Eye (tissue), 1 donor: ENCODE results near the gene DIP2A.
"Not testable (repeated sequence)": the region's sequence is repeated elsewhere in the genome, so short reads cannot be mapped to it uniquely, and the experiment has no call there.

Source experiments
- DNase-seq: peaks from one replicate; pipeline ENCODE4 v3.0.0-alpha.2; 2015

Gene DIP2A

DNA sequence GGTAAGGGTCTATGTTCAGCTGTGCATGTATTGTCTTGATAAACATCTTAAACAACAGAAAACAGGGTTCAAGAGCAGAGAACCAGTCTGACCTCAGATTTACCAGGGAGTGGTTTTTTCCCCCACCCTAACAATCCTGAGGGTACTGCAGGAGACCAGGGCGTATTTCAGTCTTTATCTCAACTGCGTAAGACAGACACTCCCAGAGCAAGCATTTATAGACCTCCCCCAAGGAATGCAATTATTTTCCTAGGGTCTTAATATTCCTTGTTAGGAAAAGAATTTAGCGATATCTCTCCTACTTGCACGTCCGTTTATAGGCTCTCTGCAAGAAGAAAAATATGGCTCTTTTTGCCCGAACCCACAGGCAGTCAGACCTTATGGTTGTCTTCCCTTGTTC lies 9.8 kb upstream of the DIP2A start:
- DNase-seq: peak; percentile 21

DNA sequence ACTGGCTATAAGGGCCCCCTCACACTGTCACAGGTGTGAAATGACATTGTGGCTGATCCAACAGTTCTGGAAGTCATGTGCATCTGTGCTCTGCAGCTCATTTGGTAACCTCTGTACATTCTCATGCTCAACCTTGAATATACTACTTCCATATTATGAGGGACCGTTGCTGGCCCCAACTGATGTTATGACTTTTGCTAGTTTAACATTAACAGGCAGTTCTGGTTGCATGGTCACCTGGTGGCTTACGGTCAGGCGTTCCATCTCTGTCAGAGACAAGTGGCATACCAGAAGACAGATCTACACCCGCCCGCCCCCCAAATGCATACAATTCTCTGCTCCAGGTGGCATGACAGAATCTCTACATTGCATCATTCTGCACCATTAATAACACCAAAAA lies 6.0 kb upstream of the DIP2A start:
- DNase-seq: no peak

DNA sequence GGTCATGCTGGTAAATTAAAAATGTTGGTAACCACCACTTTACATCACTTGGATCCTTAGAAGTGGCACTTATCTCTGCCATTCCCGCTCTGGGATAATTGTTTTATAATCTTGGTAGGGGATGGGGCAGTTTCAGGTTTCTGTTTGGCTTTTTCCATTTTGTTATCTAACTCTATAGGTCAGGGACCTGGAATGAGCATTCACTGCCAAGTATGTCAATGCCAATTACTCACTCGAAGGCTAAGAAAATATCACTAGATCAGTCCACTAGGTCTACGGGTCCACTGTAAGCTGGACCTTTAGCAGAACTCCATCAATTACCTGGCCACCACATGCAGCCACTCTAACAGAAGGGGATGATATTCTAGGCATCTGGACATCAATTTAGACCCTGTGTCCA lies 4.5 kb upstream of the DIP2A start:
- no peak for DNase-seq

DNA sequence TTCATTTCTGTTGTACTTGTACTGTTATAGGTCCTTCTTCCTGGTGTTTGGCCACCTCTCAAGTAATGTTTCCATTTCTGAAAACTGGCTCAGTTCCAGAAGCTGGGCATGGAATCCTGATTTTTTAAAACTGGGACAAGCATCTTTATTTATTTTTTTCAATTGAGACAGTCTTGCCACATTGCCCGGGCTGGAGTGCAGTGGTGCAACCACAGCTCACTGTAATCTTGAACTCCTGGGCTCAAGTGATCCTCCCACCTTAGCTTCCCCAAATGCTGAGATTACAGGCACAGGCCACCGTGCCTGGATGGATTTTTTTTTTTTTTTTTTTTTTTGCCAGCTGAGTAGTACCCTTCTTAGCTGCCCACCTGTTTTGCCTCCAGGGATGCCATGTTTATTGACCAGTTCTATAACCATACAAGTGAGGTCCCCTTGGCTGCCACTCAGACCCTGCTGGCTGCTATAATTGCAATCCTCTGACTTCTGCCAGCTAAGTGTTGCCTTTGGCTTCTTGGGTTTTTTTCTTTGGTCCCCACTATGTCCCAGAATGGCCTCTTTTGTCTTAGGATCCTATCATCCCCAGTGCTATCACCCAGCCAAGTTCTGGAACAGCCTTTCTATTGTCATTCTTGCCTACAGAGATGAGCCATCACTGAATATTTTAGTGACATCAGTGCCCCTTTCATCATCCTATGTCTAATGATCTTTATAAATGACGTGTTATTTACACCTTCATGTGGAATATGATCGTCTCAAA lies 3.9 kb upstream of the DIP2A start:
- DNase-seq: no peak

DNA sequence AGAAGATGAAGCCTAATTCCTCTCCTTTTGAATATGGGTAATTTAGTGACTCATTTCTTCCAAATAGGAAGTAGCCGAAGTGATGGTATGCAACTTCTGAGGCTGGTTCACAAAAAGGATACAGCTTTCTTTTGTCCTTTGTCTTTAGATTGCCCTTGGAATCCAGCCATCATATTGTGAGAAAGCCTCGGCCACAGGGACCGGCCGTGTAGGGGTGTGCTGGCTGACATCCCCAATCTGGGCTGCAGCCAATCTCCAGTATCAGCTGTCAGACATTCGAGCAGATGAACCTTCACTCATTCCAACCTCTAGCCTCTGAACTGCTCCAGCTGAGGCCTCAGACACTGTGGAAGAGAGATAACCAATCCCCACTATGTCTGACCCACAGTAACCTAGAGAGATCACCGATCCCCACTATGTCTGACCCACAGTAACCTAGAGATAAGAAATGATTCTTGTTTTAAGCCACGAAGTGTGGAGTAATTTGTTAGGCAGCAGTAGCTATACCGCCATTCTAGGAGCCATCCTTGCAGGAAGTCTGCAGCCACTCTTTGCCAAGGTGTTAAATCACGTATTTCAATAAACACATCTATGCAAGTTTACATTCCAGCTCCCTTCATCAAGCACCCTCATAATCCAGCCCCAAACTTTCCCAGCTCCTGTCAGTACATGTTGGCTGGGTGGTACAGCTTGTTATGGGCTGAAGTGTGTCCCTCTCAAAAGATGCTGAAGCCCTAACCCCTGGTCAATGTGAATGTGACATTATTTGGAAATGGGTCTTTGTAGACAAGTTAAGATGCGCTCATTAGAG lies 2.9 kb upstream of the DIP2A start:
- no peak for DNase-seq

DNA sequence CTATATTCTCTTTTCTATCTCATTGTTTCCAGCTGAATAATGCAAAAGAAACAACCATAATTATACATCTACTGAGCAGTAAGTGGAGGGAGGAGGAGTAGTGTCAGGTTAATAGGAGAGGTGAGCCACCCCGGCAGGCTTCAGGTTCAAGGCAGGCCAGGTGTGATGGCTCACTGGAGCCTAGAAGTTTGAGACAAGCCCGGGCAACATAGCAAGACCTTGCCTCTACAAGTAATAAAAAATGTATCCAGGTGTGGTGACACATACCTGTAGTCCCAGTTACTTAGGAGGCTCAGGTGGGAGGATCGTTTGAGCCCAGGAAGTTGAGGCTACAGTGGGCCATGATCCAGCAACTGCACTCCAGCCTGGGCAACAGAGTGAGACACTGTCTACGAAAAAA lies 1.9 kb upstream of the DIP2A start:
- no peak for DNase-seq

DNA sequence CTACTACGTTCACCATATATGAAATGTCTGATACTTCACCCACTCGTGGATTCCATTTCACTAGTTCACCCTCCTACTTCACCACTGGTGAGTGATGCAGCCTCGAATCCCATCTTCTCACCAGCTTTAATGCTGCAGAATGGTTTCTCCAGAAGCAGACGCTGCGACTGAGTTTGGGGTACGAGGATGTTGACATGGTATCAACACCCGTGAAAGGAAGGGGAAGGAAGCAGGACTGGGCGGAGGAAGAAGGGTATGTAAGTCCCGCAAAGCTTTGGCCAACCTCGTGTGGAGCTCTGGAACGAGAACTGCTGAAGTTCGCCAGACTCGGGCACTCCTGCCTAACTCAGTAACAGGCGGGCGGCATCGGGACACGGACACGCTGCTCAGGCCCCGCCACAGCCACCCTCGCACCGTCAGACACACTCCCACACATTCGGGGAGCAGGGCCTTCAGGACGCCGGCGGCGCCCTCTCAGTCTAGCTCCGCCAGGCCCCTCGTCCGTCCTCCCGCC lies 833 bp upstream of the DIP2A start:
- no peak for DNase-seq

DNA sequence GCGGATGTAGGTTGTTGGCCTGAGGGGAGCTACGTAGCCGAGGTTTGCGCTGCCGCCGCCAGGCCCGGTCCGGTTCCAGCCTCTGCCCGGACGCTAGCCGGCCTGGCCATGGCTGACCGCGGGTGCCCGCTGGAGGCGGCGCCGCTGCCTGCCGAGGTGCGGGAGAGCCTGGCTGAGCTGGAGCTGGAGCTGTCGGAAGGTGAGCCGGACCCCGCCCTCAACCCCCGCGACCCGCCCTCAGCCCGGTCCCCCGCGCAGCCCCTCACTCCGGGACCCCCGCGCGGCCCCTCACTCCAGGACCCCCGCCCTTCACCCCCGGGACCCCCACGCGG lies 299 bp downstream of the DIP2A start:
- DNase-seq: no peak

DNA sequence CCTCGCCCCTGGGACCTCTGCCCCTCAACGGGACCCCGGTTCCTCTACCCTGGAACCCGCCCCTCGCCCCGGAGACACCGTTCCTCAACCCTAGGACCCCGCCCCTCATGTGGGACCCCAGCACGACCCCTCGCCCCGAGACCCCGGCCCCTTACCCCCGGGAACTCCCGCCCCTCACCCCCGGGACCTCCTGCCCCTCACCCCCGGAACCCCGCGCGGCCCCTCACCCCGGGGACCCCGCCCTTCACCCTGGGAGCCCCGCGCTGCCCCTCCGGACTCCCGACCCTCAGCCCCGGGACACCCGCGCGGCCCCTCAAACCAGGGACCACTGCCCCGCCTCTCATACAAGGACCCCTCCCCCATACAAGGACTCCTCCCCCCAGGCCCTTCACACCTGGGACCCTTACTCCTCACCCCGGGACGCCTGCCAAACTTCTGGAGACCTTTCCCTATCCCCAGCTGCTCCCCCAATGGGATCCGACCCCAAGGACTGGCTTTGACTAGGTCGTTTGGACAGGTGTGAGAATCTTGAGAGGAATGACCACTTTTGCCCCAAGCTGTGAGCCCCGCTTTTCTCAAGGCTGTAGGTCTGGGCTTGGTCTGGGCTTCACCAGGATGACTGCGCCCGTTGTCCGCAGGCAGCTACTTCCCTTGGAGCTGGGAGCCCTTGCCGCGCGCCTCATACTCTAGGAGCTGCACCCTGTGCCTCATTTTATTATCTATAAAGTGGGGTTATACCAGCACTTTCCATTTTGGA lies 843 bp downstream of the DIP2A start:
- DNase-seq: peak; percentile 33

DNA sequence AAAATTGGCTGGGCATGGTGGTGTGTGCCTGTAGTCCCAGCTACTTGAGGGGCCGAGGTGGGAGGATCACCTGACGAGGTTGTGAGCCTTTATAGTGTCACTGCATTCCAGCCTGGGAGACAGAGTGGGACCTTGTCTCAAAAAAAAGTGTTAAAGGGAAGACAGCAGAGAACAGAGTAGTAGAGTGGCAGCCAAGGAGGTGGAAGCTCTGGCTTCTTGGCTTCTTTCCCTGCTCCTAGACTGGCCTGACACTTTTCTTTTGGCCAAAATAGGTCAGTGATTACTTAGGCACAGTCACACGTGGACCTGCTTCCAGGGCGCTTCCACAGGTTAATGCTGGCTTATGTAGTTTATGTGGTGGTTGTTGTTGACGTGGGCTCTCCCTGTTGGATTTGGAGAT lies 3.2 kb downstream of the DIP2A start:
- no peak for DNase-seq

DNA sequence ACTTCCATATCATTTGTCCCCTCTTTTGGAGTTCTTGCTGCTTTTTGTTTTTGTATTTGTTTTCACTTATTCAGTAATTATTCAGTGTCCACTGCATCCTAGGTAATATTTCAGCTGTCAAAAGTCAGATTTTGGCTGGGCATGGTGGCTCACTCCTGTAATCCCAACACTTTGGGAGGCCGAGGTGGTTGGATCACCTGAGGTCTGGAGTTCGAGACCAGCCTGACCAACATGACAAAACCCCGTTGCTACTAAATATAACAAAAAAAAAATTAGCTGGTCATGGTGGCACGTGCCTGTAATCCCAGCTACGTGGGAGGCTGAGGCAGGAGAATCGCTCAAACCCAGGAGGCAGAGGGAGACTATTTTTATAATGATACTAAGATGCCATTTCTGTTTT lies 6.5 kb downstream of the DIP2A start:
- DNase-seq: not testable (repeated sequence)

DNA sequence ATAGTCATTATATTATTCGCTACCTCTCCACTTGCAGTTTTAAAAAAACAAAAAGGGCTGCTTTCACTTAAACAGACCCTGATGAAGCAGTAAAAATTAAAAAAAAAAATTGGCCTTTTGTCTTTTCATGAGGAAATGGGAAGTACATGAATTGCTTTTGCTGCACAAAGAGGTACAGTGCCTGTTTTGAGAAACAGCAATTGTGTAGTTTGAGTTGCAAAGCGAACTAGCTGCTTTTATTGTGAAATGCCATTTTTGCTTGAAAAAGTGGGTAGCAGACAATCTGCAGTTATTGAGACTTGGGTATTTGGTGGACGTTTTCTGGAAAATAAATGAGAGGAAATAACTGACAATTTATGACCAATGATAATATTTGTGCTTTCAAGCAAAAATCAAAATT lies 7.0 kb downstream of the DIP2A start:
- DNase-seq: no peak

DNA sequence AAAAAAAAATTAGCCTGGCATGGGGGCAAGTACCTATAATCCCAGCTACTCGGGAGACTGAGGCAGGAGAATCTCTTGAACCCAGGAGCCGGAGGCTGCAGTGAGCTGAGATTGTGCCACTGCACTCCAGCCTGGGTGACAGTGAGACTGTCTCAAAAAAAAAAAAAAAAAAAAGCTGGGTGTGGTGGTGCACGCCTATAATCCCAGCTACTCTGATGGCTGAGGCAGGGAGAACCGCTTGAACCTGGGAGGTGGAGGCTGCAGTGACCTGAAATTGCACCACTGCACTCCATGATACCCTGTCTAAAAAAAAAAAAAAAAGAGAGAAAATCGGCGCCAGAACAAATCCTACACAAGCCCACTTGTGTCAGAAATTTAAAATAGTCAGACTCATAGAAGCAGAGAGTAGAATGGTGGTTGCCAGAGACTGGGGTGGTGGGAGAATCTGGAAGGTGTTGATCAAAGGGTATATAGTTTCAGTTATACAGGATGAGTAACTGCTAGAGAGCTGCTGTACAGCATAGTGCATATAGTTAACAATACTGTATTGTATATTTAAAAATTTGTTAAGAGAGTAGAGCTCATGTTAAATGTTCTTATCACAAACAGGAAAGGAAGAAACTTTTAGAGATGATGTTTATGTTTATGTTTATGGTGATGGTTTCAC lies 9.6 kb downstream of the DIP2A start:
- DNase-seq: no peak

DNA sequence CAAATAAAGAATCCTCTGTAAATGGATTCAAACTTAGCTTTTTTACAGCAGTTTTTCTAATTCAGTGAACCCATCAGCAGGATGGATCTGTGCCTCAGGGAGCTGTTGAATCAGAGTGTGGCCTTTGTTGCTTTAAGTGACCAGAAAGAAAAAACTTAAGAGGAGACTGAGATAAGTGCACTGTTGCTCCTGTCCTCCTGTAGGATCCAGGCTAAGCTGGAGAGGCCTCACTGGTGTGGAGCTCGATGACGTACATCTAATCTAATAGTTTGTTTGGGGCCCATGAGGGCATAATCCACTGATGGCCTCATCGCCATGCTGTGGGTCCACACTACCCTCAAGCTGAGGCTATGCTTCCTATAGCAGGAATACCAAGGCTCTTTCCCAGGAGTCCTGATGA lies 10.6 kb downstream of the DIP2A start:
- no peak for DNase-seq

DNA sequence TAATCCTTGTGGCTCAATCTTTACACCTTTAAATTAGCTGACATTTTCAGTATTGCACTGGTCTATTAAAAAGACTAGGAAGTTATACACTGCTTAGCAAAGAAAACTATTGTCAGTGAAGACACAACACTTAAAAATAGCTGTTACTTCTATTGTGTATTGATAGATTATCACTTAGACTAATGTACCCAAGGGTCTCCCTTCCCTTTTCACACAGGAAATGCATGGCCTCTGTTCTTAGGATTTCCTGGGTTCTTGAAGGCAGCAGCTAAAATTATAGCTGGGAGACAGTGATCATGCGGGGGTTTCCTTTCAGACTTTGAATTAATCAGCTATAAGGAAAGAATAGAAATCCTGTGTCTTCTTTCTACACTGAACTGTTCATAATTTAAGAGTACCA lies 12.8 kb downstream of the DIP2A start:
- no peak for DNase-seq

DNA sequence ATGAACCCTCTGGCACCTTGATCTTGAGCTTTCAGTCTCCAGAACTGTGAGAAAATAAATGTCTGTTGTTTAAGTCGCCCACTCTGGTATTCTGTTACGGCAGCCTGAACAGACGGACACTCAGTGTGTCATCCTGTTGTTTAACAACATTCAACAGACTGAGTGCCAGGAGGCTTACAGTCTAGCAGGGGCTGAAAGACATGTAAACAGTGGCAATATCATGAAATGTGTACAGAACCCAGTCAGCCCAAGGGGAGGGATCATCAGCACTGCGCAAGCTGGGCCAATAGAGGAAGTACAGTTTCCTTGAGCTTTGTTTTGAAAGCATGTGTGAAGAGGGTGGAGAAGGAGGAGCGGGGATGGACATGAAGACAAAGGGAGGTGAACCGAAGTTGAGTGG lies 13.6 kb downstream of the DIP2A start:
- DNase-seq: no peak

DNA sequence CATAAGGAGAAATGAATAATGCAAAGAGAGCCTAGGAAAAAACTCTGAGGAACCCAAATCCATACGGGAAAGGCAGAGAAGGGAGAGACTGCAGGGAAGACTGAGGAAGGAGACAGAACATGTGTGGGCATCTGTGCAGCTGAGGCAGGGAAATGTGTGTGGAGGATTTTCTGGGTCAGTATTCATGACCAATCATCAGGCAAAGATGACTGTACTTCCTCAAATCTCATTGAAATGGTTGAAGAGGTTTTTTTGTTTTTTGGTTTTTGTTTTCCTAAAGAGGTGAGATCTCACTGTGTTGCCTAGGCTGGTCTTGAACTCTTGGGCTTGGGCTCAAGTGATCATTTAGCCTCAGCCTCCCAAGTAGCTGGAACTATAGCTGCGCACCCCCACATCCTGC lies 15.7 kb downstream of the DIP2A start:
- no peak for DNase-seq

DNA sequence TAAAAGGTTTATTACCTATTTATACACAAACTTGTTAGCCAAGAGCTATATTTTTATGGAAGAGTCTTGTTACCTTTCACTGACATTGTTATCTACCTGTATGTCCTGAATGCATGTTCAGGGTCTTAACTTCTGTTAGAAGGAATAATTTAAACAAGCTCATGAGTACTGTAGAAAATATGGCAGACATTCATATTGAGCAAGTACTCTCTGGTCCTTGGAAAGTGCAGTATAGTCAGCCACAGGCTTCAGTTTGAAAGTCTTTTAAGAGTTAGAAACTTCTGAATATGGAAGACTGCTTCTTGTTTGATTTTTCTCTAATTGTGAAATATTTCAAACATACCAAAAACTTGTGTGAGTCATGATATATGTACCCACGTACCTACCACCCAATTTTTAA lies 16.6 kb downstream of the DIP2A start:
- no peak for DNase-seq

DNA sequence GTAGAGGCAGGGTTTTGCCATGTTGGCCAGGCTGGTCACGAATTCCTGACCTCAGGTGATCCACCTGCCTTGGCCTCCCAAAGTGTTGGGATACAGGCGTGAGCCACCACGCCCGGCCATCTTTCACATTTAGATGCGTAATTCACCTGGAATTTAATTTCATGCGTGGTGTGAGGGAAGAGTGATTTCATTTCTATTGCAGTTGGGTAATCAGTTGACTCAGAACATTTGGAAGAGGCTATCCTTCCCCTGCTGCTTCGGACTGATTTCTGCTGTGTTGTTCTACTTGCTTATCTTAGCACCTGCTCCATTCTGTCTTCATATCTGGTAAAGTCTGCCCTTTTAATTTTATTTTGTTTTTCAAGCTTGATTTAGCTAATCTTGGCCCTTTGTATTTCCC lies 19.1 kb downstream of the DIP2A start:
- DNase-seq: no peak

DNA sequence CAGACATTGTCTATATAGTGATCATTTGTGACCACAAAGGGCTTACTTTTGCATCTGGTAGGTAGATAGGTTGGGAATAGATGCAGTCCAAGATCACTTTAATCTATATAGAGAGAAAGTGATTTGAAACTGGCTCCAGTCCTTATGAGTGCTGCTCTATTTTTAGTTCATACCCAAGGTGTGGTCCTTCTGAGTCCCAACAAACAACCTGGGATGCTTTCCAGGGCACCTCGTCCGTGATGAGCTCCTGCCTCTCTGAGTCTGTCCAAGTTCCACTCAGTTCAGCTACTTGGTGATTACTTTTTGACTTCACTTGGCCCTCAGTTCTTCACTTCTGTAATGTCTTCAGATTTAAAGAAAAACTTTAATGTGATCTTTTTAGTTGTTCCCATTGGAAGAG lies 20.2 kb downstream of the DIP2A start:
- DNase-seq: no peak

DNA sequence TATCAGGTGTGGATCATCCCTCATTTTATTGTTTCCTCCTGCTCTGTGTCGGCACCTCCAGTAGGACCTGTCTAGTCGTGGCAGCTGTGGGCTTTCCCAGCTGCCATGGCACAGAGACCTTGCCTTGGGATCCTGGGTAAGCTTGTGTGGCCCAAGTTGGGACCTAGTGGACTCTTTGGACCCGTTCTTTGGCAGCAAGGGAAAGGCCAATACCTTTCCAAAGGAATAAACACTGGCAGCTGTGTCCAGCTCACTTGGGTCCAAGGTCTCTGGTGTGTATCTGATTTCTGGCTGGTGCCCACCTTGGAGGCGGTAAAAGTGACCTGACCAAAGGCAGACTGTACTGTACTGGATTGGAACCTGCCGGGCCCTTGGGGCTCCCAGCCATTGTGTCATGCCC lies 21.8 kb downstream of the DIP2A start:
- DNase-seq: no peak

DNA sequence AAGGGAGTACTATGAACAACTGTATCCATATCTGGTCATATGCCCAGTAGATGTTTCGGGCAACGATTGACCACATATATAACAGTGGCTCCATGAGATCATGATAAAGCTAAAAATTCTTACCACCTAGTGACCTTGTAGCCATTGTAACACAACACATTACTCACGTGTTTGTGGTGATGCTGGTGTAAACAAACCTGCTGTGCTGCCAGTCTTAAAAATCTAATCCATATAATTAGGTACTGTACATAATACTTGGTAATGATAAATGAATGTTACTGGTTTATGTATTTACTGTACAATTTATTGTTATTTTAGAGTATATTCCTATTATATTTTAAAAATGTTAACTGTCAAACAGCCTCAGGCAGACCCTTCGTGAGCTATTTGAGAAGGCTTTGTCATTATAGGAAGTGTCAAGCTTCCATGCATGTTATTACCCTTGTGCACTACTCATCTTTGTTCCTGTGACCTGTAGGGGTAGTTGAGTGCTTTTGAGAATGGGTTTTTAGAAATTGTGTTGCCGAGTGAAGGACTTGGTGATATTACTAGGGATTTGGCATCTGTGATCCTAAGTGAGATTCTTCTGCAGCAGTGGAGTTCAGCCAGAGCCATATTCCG lies 23.6 kb downstream of the DIP2A start:
- no peak for DNase-seq

DNA sequence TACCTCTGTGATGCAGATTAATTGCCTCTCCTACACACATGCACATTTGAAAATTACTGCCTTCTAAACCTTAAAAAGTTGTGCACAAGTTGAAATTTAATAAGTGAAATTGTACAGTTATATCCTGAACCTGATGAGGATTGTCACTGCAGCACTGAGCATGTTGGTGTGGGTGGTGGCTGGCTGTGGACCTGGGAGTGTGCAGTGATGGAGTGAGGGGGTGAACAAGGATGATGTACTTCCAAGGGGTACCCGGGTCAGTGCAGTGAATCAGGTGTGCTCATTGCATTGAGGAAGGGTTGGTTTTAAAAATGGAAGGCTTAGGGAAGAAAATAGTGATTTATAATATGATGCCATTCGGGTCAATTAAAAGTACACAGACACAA lies 24.1 kb downstream of the DIP2A start:
- DNase-seq: no peak
